ENCODE data around the gene PITX1. TPM values are rescaled to one million over a fixed set of nuclear protein-coding genes. Genes with fewer than 3 reads are reported as not detected.

PITX1 gene
- total and polyA plus RNA-seq, 2 of the 13 experiments (the other 11 are each of a cell fraction or from before 2014, with no cell fraction given) = 11.7 to 20.2 TPM

DNA sequence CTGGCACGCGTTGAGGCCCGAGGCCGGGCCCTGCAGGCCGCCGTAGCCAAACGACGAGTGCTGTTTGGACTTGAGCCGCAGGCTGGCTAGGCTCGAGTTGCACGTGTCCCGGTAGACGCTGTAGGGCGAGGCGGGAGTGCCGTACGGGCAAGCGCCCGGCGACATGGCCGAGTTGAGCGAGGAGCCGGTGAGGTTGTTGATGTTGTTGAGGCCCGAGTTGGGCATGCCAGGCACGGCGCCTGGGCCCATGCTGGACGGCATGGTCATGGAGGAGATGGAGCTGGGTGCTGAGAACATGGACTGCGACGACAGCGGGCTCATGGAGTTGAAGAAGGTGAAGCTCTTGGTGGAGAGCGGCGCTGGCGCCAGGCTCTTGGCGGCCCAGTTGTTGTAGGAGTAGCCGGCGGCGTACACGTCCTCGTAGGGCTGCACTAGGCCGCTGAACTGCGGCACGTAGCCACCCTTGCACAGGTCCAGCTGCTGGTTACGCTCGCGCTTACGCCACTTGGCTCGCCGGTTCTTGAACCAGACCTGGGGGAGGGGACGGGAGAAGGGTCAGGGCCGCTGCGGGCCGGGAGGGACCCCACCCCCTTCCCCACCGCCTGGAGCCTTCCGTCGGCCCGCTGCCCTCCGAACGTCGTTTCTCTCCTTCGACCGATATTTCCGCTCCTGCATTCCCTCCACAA is 5.1 kb downstream of the PITX1 start:
- Histone ChIP-seq H3K4me2 (ENCODE audit: low read depth, low read length) (no peak overlapping the region), H2AFZ (ENCODE audit: low read length) (no peak overlapping the region), H3K4me3 (replicated peaks in 1 of 3; ENCODE audit: insufficient read depth in 1 of 3, low read depth in 2 of 3, low read length in 3 of 3) (no peak overlapping the region), H3K79me2 (ENCODE audit: insufficient read depth, low read length) (peaks cover 26% of the 10 kb centered on the region), H4K20me1 (ENCODE audit: insufficient read depth, low read length) (no peaks in the 10 kb centered on the region), H3K27ac (ENCODE audit: extremely low read length, insufficient read depth, low read length) (no peak overlapping the region), H3K4me1 (ENCODE audit: insufficient read depth, low read length) (peaks cover 27% of the 10 kb centered on the region), H3K9me3 (ENCODE audit: low read length) (no peaks in the 10 kb centered on the region), H3K36me3 (replicated peaks in 1 of 2; ENCODE audit: control insufficient read depth in 1 of 2, insufficient read depth in 2 of 2, low read length in 2 of 2) (peaks cover 3 to 14% of the 10 kb centered on the region in 2 experiments; a peak in 3 of 5 replicates), H3K9ac (ENCODE audit: insufficient read depth, low read depth, low read length) (no peak overlapping the region), H3K27me3 (ENCODE audit: control insufficient read depth in 1 of 2, insufficient read depth in 2 of 2, low read length in 2 of 2) (no peaks in the 10 kb centered on the region)
- ATAC-seq (no peak), FAIRE-seq (no peak), DNase-seq (ENCODE audit: low spot score) (no peak)
- POLR2A ChIA-PET = no interaction called here
- CTCF ChIA-PET (ENCODE audit: low intra/inter-chr PET ratio, low total read pairs) = no interaction called here
- in situ Hi-C loops (cut with HindIII; ENCODE audit: extremely low pct_ligation_motif_present, low pct_unique_long_range_greater_than_20kb) (no loop called here), intact Hi-C loops (cut with micrococcal nuclease; ENCODE audit: unreplicated experiment) (loop anchor here (10.0 kb wide), 1 partner anchor 306 kb away; no protein-coding TSS in a partner anchor)
- 97% methylated on average over 52 of the region's 62 CpGs for WGBS (ENCODE audit: low lambda C conversion rate)
- no TSS peak for BruUV-seq (replicated peaks)
- no peak for TF ChIP-seq GPN1 (CRISPR knock-in tag; IDR thresholded peaks at IDR 0.05; ENCODE audit: borderline replicate concordance)
- TF ChIP-seq RBFOX2 (IDR thresholded peaks at IDR 0.05; ENCODE audit: low read depth, low read length) = peak; percentile 66
- peak; percentile 85 for TF ChIP-seq AGO2 (optimal IDR thresholded peaks at IDR 0.05; ENCODE audit: low read depth, low read length)
- peak; percentile 12; the same call in 1 of the 2 replicates for TF ChIP-seq ZNF768 (CRISPR knock-in tag; IDR thresholded peaks at IDR 0.05)

DNA sequence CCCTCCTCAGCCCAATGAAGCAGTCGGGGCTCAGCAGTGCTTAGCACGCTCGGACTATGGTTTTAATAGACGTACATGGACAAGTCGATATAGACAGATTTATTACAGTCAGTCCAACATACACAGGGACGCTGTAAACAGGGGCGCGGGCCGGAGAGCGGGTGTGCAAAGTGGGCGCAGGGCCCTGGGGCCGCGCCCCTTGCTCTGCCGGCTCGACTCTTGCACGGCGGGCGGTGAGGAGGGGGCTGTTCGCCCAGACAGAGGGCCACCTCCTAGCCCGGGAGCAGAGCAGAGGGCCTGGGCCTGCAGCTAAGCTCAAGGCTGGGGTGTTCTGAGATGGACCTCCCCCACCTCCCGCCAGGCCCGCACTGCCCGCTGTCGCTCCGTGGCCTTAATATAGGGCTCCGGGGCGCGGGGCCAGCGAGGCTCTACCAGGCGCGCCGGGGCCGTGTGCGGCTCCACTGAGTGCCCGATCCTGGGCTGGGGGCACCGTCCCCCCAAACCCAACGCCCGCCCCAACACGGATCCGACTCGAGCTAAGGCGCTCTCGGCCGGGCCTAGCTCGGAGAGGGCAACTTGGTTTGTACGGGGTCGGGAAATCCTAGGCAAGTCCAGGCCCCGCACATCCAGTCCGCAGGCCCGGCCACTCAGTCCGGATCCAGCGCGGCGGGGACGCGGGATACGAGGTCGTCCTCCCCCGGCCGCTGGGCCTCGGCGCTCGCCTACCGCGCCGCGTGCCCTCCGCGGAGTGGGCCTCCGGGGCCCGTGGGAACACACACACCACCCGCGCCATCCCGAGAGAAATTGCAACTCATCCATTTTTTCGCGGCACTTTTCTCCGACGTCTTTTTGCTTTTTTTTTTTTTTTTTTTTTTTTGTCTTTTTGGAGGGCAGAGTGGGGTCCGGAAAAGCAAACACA is 6.1 kb downstream of the PITX1 start:
- Histone ChIP-seq H3K79me2 (ENCODE audit: insufficient read depth, low read length) (peaks cover 20% of the 10 kb centered on the region), H3K27ac (ENCODE audit: extremely low read length, insufficient read depth, low read length) (no peak overlapping the region), H3K27me3 (ENCODE audit: control insufficient read depth in 1 of 2, insufficient read depth in 2 of 2, low read length in 2 of 2) (no peaks in the 10 kb centered on the region), H3K4me2 (ENCODE audit: low read depth, low read length) (no peak overlapping the region), H2AFZ (ENCODE audit: low read length) (no peak overlapping the region), H3K4me1 (ENCODE audit: insufficient read depth, low read length) (peaks cover 27% of the 10 kb centered on the region), H4K20me1 (ENCODE audit: insufficient read depth, low read length) (no peaks in the 10 kb centered on the region), H3K4me3 (replicated peaks in 1 of 3; ENCODE audit: insufficient read depth in 1 of 3, low read depth in 2 of 3, low read length in 3 of 3) (no peak overlapping the region), H3K9ac (ENCODE audit: insufficient read depth, low read depth, low read length) (no peak overlapping the region), H3K9me3 (ENCODE audit: low read length) (no peaks in the 10 kb centered on the region), H3K36me3 (replicated peaks in 1 of 2; ENCODE audit: control insufficient read depth in 1 of 2, insufficient read depth in 2 of 2, low read length in 2 of 2) (peaks cover 3 to 14% of the 10 kb centered on the region in 2 experiments; a peak in 3 of 5 replicates)
- CTCF ChIA-PET (ENCODE audit: low intra/inter-chr PET ratio, low total read pairs) = no interaction called here
- ATAC-seq (no peak), DNase-seq (ENCODE audit: low spot score) (no peak), FAIRE-seq (no peak)
- BruUV-seq (replicated peaks) = no TSS peak
- TF ChIP-seq, protein P1, sequence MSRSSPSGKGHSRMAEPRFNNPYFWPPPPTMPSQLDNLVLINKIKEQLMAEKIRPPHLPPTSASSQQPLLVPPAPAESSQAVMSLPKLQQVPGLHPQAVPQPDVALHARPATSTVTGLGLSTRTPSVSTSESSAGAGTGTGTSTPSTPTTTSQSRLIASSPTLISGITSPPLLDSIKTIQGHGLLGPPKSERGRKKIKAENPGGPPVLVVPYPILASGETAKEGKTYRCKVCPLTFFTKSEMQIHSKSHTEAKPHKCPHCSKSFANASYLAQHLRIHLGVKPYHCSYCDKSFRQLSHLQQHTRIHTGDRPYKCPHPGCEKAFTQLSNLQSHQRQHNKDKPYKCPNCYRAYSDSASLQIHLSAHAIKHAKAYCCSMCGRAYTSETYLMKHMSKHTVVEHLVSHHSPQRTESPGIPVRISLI (CRISPR knock-in tag; IDR thresholded peaks at IDR 0.05; ENCODE audit: borderline replicate concordance) = no peak
- no peak for TF ChIP-seq ZSCAN22 (CRISPR knock-in tag; IDR thresholded peaks at IDR 0.05)
- TF ChIP-seq AGO2 (optimal IDR thresholded peaks at IDR 0.05; ENCODE audit: low read depth, low read length) = peak; percentile 86
- TF ChIP-seq RBFOX2 (IDR thresholded peaks at IDR 0.05; ENCODE audit: low read depth, low read length) = peak; percentile 53; the same call in 1 of the 2 replicates
- in situ Hi-C loops (cut with HindIII; ENCODE audit: extremely low pct_ligation_motif_present, low pct_unique_long_range_greater_than_20kb) = no loop called here
- intact Hi-C loops (cut with micrococcal nuclease; ENCODE audit: unreplicated experiment) = loop anchor here (10.0 kb wide), 1 partner anchor 307 kb away; no protein-coding TSS in a partner anchor
- POLR2A ChIA-PET = no interaction called here
- 96% methylated on average over 56 of the region's 79 CpGs for WGBS (ENCODE audit: low lambda C conversion rate)
